GM23248 (cell line): ENCODE measurements around the gene EHMT1. TPM values are rescaled to one million over a fixed set of nuclear protein-coding genes. Genes with fewer than 3 reads are reported as not detected.

Experiments used
- DNase-seq: peaks from one replicate; pipeline ENCODE4 v3.0.0-alpha.2; 2015
- H2AFZ ChIP-seq: fragments of 200-600 bp; sonication (generic); 2 replicates; pipeline ENCODE4 v1.6.1; 2016; ENCODE audit warnings: antibody characterized with exemption
- H3F3A ChIP-seq: fragments of 200-600 bp; sonication (generic); 2 replicates; pipeline ENCODE4 v1.6.1; 2016; ENCODE audit warnings: mild to moderate bottlenecking, antibody characterized with exemption, mixed run types; ENCODE audit not compliant: insufficient read depth
- H3K27ac ChIP-seq: fragments of 200-600 bp; sonication (generic); 2 replicates; pipeline ENCODE4 v1.5.1; 2016; ENCODE audit warnings: mild to moderate bottlenecking
- H3K27me3 ChIP-seq: fragments of 200-600 bp; sonication (generic); replicated peaks from 2 replicates; pipeline ENCODE4 v1.6.1; 2016; ENCODE audit warnings: mild to moderate bottlenecking; ENCODE audit not compliant: insufficient read depth
- H3K36me3 ChIP-seq: fragments of 200-600 bp; sonication (generic); 2 replicates; pipeline ENCODE4 v1.6.1; 2016; ENCODE audit warnings: low read depth, mild to moderate bottlenecking
- H3K4me1 ChIP-seq: fragments of 200-600 bp; sonication (generic); 2 replicates; pipeline ENCODE4 v1.6.1; 2016; ENCODE audit warnings: mild to moderate bottlenecking; ENCODE audit not compliant: insufficient read depth
- H3K4me2 ChIP-seq: fragments of 200-600 bp; sonication (generic); one replicate; pipeline ENCODE4 v1.6.1; 2016; ENCODE audit warnings: mild to moderate bottlenecking; ENCODE audit not compliant: unreplicated experiment
- H3K4me3 ChIP-seq: fragments of 200-600 bp; sonication (generic); 2 replicates; pipeline ENCODE4 v1.5.1; 2016; ENCODE audit warnings: mild to moderate bottlenecking
- H3K79me2 ChIP-seq: fragments of 200-600 bp; sonication (generic); 2 replicates; pipeline ENCODE4 v1.6.1; 2016; ENCODE audit warnings: mild to moderate bottlenecking; ENCODE audit not compliant: insufficient read depth
- H3K9ac ChIP-seq: fragments of 200-600 bp; sonication (generic); 2 replicates; pipeline ENCODE4 v1.6.1; 2016; ENCODE audit warnings: mild to moderate bottlenecking
- H3K9me2 ChIP-seq: fragments of 200-600 bp; sonication (generic); 2 replicates; pipeline ENCODE4 v1.6.1; 2016; ENCODE audit warnings: mixed run types, mild to moderate bottlenecking, moderate library complexity; ENCODE audit not compliant: insufficient read depth
- H3K9me3 ChIP-seq: fragments of 200-600 bp; sonication (generic); one replicate; pipeline ENCODE4 v1.6.1; 2017; ENCODE audit warnings: low read depth
- H4K20me1 ChIP-seq: fragments of 200-600 bp; sonication (generic); 2 replicates; pipeline ENCODE4 v1.6.0; 2016; ENCODE audit not compliant: insufficient read depth
- EZH2 ChIP-seq: fragments of 200-600 bp; sonication (generic); IDR thresholded peaks from 2 replicates; pipeline ENCODE4 v1.6.1; 2018; ENCODE audit warnings: antibody characterized with exemption, mild to moderate bottlenecking; ENCODE audit not compliant: insufficient read depth, poor library complexity, severe bottlenecking
- EZH2phosphoT487 ChIP-seq: fragments of 200-600 bp; sonication (generic); IDR thresholded peaks from 2 replicates; pipeline ENCODE4 v1.6.1; 2018; ENCODE audit warnings: antibody characterized with exemption, moderate library complexity, mild to moderate bottlenecking, low read depth; ENCODE audit not compliant: insufficient read depth
- WGBS, 2 experiments: methylation state at CpG; one replicate each; pipeline ENCODE4 v1.1.6; 2015 to 2017; ENCODE audit warnings: low lambda C conversion rate in 2 of 2, low coverage in 1 of 2; ENCODE audit errors: missing lambda C conversion rate in 2 of 2; 5-methylcytosine and 5-hydroxymethylcytosine counted together
- in situ Hi-C: fragments of 300-500 bp; cut with MboI; formaldehyde crosslinking; loops from 2 replicates; pipeline ENCODE4 v1.15.0; 2020
- polyA plus RNA-seq: library from polyadenylated mRNA; unstranded; fragments of >200 nt; fragmentation: Nextera tagmentation; extraction: Ambion mirVana; gene quantifications from 2 replicates; pipeline ENCODE4 v1.2.1, GENCODE V29; 2016
- total RNA-seq: library from RNA; depleted of rRNA; stranded (reverse); fragments of >200 nt; shearing (Covaris generic); gene quantifications from 2 replicates; pipeline ENCODE4 v1.2.3, GENCODE V29; 2014

Gene EHMT1
- total and polyA plus RNA-seq, 2 experiments from 2014 or later, result 26.8 to 31.0 TPM

- TF ChIP-seq EZH2 (no peak), EZH2phosphoT487 (no peak)
- WGBS, 2 experiments, result 96 to 99% methylated on average over 3 of the region's 3 CpGs
- H3K36me3 ChIP-seq, result no peaks in the 10 kb centered on the region
- H4K20me1 ChIP-seq, result peaks cover 22% of the 10 kb centered on the region; the same call in 1 of the 2 replicates
- H3K4me3 ChIP-seq, result no peak overlapping the region
- no peaks in the 10 kb centered on the region for H3K9me3 ChIP-seq
- H3K9me2 ChIP-seq, result no peaks in the 10 kb centered on the region
- H3K27ac ChIP-seq, result no peak overlapping the region
- H2AFZ ChIP-seq, result no peak overlapping the region
- H3K27me3 ChIP-seq, result no peaks in the 10 kb centered on the region
- in situ Hi-C loops, result no loop called here
- no peak overlapping the region for H3K4me2 ChIP-seq
- no peak overlapping the region for H3K9ac ChIP-seq
- no peaks in the 10 kb centered on the region for H3K4me1 ChIP-seq
- peaks cover 7% of the 10 kb centered on the region; the same call in 1 of the 2 replicates for H3F3A ChIP-seq
- no peak for DNase-seq
- peaks cover 93% of the 10 kb centered on the region for H3K79me2 ChIP-seq
These were observed 52.4 kb downstream of the EHMT1 start for GRCh38 chr9:137671196-137671538.

- Histone ChIP-seq H3F3A (peaks cover 7% of the 10 kb centered on the region; the same call in 1 of the 2 replicates), H3K36me3 (no peaks in the 10 kb centered on the region), H3K9me3 (no peaks in the 10 kb centered on the region), H2AFZ (no peak overlapping the region), H3K9me2 (no peaks in the 10 kb centered on the region), H3K79me2 (peaks cover 93% of the 10 kb centered on the region), H3K9ac (no peak overlapping the region), H4K20me1 (peaks cover 22% of the 10 kb centered on the region; the same call in 1 of the 2 replicates), H3K27me3 (no peaks in the 10 kb centered on the region), H3K27ac (no peak overlapping the region), H3K4me2 (no peak overlapping the region), H3K4me1 (no peaks in the 10 kb centered on the region), H3K4me3 (no peak overlapping the region)
- in situ Hi-C loops, result no loop called here
- no peak for DNase-seq
- TF ChIP-seq EZH2, result no peak
- no peak for TF ChIP-seq EZH2phosphoT487
- WGBS, 2 experiments, result 81 to 85% methylated on average over 8 of the region's 8 CpGs
These were observed 52.9 kb downstream of the EHMT1 start for GRCh38 chr9:137671721-137672120.

- TF ChIP-seq EZH2phosphoT487 (no peak), EZH2 (no peak)
- DNase-seq, result peak; percentile 86
- Histone ChIP-seq H2AFZ (no peak overlapping the region), H3F3A (peaks cover 7% of the 10 kb centered on the region; the same call in 1 of the 2 replicates), H3K9me2 (no peaks in the 10 kb centered on the region), H3K27ac (no peak overlapping the region), H3K9ac (no peak overlapping the region), H3K4me3 (no peak overlapping the region), H3K4me1 (no peaks in the 10 kb centered on the region), H3K4me2 (no peak overlapping the region), H4K20me1 (peaks cover 22% of the 10 kb centered on the region; the same call in 1 of the 2 replicates), H3K9me3 (no peaks in the 10 kb centered on the region), H3K79me2 (peaks cover 94% of the 10 kb centered on the region), H3K36me3 (no peaks in the 10 kb centered on the region), H3K27me3 (no peaks in the 10 kb centered on the region)
- in situ Hi-C loops, result no loop called here
- 49 to 51% methylated on average over 13 of the region's 13 CpGs for WGBS, 2 experiments
These were observed 54.3 kb downstream of the EHMT1 start for GRCh38 chr9:137672907-137673791.

GRCh38 chr9:137673886-137674285 is 55.1 kb downstream of the EHMT1 start:
- H3F3A ChIP-seq, result peaks cover 7% of the 10 kb centered on the region; the same call in 1 of the 2 replicates
- no peaks in the 10 kb centered on the region for H3K9me2 ChIP-seq
- no peaks in the 10 kb centered on the region for H3K36me3 ChIP-seq
- TF ChIP-seq EZH2phosphoT487 (no peak), EZH2 (no peak)
- H3K4me3 ChIP-seq, result no peak overlapping the region
- H3K9ac ChIP-seq, result no peak overlapping the region
- no peak overlapping the region for H3K27ac ChIP-seq
- no peak overlapping the region for H2AFZ ChIP-seq
- no peaks in the 10 kb centered on the region for H3K9me3 ChIP-seq
- in situ Hi-C loops, result no loop called here
- WGBS, 2 experiments, result 68 to 71% methylated on average over 10 of the region's 10 CpGs
- H4K20me1 ChIP-seq, result peaks cover 22% of the 10 kb centered on the region; the same call in 1 of the 2 replicates
- no peaks in the 10 kb centered on the region for H3K27me3 ChIP-seq
- H3K4me1 ChIP-seq, result no peaks in the 10 kb centered on the region
- DNase-seq, result no peak
- H3K4me2 ChIP-seq, result no peak overlapping the region
- H3K79me2 ChIP-seq, result peaks cover 95% of the 10 kb centered on the region
